Anterior cingulate cortex (tissue), 58 donors: ENCODE data around the gene GAK.

ENCODE experiments used
- DNase-seq, 58 donors: peaks; one replicate each; lab custom pipeline; 2025; lab: John Stamatoyannopoulos, UW

GAK gene

GRCh38 chr4:876780-877179, 55.3 kb downstream of the GAK start:
- no peak for DNase-seq

GRCh38 chr4:875818-876423, 56.2 kb downstream of the GAK start:
- no peak for DNase-seq

GRCh38 chr4:874971-875817, 56.9 kb downstream of the GAK start:
- DNase-seq, result no peak

DNA sequence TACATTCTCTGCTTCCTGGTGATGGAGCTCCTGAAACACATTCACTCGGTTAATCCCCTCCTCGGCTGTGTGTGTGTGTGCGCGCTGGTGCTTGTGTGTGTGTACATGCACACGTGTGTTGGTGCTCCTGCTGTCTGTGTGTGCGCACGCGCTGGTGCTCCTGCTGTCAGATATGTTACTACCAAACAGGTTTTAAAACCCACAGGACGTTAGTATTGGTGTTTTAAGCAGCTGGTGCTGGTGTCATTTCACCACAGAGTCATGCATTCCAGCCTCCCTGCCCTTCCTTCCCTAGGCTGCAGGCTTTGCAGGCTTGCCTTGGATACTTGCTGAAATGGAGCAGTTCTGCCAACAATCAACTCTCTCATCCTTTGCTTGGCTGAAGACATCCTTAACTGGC, 58.1 kb downstream of the GAK start:
- DNase-seq, result no peak

DNA sequence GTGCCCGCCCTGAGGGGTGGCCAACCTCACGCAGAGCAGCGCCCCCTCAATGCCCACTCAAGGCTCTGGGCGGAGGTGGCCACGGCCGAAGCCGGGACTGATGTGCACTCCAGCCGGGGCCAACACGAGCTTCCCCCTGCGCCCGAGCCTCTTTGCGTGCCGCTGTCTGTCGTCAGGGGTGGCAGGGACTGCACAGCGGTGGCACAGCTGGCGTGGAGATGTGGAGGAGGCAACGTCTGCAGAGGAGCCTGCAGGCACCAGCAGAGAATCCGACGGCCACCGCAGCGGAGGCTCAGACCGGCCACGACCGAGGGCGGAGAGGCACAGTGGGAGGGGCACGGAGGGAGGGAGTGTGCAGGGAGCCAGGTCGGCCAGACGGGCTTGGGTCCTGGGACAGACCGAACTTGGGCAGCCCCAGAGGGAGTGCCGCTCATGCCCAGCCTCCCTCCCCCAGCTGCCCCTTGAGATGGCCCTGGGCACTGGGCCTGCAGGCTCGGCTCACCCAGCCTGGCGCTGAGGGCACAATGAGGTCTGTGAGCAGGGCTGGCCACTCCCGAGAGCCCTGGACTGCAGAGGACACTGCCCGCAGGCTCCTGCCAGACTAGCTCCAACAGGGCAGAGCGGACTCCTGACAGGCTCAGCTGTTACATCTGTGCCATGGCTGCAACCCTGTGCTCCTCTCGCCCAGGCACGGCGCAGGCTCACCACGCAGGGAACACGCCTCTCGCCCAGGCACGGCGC, 59.7 kb downstream of the GAK start:
- peak in 17 of 58 donors; percentile 6 to 50 (median 30) for DNase-seq

- DNase-seq, result no peak
Measured at GRCh38 chr4:871484-871883, 60.6 kb downstream of the GAK start.

GRCh38 chr4:870951-871350, 61.2 kb downstream of the GAK start:
- no peak for DNase-seq

DNA sequence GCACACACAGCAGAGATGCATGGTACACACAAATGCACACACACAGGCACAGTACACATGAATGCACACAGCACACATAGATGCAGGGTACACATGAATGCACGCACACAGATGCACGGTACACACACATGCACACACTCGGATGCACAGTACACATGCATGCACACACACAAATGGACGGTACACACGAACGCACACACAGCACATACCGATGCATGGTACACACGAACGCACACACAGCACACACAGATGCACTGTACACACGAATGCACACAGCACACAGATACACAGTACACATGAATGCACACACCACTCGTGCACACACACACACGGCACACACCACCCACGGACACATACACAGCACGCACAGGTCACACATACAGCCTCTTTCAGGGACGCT, 62.3 kb downstream of the GAK start:
- DNase-seq, result no peak

DNA sequence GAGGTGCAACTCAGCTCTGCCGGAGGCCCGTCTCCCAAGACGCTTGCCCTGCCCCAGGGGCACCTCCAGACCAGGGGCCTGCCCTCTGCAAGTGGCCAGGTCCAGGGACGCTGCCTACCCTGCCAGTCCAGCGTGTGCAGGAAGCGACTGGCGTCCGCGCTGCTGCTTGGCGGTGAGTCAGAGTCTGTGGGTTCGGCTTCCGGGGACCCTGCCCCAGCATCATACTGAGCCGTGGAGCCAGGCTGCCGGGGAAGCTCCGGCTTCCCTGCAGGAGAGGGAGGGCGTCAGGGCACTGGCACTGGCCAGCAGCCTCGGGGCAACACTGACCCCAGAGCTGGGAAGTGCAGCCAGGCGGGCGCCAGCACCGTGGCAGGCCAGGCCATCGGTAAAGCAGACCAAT, 63.7 kb downstream of the GAK start:
- DNase-seq, result no peak

DNA sequence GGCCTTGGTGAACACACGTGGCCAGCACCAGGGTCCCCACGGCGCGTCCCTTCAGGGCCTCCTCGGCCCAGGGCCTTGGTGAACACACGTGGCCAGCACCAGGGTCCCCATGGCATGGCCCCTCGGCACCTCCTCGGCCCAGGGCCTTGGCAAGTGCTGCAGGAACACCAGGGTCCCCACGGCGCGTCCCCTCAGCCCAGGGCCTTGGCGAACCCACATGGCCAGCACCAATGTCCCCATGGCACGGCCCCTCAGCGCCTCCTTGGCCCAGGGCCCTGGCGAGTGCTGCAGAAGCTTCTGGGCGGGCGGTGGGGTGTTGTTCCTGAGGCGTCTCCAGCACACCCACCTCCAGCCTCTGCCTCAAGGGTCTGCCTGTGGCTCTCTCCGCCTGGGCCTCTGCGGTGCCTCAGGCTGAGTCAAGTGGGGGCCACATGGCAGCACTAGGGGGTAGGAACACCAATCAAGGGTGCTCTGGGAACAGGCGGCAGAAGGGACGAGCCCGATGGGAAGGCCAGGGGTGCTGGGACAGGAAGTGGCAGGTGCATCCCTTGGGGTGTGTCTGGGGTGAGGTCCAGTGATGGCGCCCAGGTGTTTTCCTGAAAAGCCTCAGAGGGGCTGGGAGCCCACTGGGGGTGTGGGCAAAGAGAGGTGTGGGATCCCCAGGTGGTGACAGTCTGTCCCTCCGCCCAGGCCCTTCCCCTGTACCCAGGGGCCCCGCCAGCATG, 64.4 kb downstream of the GAK start:
- no peak for DNase-seq

- DNase-seq, result peak in 10 of 58 donors; percentile 7 to 39 (median 18)
Measured at GRCh38 chr4:866761-867390, 65.2 kb downstream of the GAK start.

GRCh38 chr4:866068-866760, 65.9 kb downstream of the GAK start:
- no peak for DNase-seq

GRCh38 chr4:865572-865971, 66.5 kb downstream of the GAK start:
- no peak for DNase-seq

DNA sequence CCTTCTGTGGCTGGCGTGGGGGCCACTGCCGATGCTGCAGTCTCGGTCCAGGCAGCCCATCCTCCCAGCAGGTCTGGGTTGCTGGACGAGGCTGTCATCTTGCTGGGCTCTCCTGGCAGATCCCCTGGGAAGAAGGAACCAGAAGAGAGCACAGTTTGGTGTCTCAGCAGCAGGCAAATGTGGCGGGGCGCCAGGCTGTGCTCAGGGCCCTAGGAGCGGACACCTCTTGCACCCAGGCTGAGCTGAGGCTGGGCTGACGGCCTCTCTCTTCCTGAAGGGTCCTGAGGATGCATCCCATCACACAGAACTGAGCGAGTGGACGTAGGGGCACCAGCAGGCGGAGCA, 67.0 kb downstream of the GAK start:
- DNase-seq, result no peak

DNA sequence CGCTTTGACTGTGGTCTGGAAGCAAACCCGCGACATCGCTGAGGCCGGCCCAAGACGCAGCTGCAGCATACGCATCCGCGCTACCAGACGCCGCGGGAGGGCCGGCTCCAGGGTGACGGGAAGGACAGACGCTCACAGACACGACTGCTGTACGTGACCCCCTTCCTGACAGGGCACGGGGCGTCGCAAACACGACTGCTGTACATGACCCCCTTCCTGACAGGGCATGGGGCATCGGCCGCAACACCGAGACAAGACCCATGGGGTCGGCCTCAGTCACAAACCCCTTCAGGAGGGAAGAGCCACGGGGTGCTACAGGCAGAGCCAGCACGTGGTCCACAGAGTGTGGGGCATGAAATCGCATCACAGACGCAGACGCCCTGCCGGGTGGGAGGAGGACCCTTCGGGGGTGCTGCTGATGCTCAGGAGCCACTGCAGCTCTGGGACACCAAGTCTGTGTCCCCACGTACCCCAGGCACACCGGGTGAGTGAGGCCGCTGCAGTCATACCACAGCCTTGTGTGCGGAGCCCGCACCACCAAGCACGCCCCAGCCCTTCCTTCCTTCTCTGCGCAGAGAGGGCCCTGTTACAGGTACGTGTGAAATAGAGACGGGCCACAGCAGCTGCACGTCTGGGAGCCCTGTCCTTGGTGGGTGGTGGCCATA, 67.5 kb downstream of the GAK start:
- DNase-seq, result no peak

GRCh38 chr4:860561-860960, 71.6 kb downstream of the GAK start:
- no peak for DNase-seq

GRCh38 chr4:859496-859895, 72.6 kb downstream of the GAK start:
- DNase-seq, result no peak

- no peak for DNase-seq
Measured at GRCh38 chr4:858831-859451, 73.2 kb downstream of the GAK start.

- no peak for DNase-seq
Measured at GRCh38 chr4:858041-858481, 74.1 kb downstream of the GAK start.
